ENCODE data around the gene ZNF668.

- TF ChIP-seq, protein P1, sequence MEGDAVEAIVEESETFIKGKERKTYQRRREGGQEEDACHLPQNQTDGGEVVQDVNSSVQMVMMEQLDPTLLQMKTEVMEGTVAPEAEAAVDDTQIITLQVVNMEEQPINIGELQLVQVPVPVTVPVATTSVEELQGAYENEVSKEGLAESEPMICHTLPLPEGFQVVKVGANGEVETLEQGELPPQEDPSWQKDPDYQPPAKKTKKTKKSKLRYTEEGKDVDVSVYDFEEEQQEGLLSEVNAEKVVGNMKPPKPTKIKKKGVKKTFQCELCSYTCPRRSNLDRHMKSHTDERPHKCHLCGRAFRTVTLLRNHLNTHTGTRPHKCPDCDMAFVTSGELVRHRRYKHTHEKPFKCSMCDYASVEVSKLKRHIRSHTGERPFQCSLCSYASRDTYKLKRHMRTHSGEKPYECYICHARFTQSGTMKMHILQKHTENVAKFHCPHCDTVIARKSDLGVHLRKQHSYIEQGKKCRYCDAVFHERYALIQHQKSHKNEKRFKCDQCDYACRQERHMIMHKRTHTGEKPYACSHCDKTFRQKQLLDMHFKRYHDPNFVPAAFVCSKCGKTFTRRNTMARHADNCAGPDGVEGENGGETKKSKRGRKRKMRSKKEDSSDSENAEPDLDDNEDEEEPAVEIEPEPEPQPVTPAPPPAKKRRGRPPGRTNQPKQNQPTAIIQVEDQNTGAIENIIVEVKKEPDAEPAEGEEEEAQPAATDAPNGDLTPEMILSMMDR (IDR thresholded peaks at IDR 0.05) = no peak
- no peak for TF ChIP-seq POLR2A (IDR thresholded peaks at IDR 0.05)
- TF ChIP-seq EP300 (IDR thresholded peaks at IDR 0.05) = no peak
Measured at GRCh38 chr16:31112711-31113110, 38.7 kb upstream of the ZNF668 start.
